Stimulated activated CD8-positive, alpha-beta memory T cell treated with anti-CD3 and anti-CD28 coated beads, Interleukin-15, amount 100 ng/mL, for 24 hours (primary cell): ENCODE results near the gene DPM3.
"Not testable (repeated sequence)": the region's sequence is repeated elsewhere in the genome, so short reads cannot be mapped to it uniquely, and the experiment has no call there.

ENCODE experiments used
- DNase-seq: peaks from one replicate; pipeline ENCODE4 v3.0.0-alpha.2; 2020; ENCODE audit warnings: low read depth

The DPM3 gene, protein sequence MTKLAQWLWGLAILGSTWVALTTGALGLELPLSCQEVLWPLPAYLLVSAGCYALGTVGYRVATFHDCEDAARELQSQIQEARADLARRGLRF

DNA sequence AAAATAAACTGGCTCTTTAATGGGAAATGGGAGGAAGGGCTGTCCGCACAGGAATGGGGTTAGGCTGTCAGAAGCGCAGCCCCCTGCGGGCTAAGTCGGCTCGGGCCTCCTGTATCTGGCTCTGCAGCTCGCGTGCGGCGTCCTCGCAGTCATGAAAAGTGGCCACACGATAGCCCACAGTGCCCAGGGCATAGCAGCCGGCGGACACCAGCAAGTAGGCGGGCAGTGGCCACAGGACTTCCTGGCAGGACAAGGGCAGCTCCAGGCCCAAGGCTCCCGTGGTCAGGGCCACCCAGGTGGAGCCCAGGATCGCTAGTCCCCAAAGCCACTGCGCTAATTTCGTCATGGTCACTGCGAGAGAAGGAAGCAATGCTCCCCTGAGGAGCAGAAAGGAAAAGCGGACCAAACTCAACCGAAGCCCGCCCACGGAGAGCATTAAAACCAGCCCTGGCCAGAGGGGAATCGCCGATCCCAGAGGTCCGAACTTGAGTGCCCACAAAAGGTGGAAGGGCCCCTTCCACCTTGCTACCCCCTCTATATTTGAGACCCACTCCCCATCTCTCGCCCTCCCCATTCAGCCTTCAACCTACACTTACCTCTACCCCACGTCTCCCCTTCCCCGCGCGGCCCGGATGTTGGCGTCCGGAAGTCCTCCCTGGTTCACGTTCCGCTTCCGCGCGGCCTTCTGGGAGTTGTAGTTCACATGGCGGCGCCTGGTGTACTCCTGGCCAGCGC is at the start of gene DPM3:
Gene DPM3, minus strand, starts transcription at position 637 of the 735 bp plus-strand sequence. Its CDS starts 291 bp downstream, at position 346.
- DNase-seq = peak; percentile 78

DNA sequence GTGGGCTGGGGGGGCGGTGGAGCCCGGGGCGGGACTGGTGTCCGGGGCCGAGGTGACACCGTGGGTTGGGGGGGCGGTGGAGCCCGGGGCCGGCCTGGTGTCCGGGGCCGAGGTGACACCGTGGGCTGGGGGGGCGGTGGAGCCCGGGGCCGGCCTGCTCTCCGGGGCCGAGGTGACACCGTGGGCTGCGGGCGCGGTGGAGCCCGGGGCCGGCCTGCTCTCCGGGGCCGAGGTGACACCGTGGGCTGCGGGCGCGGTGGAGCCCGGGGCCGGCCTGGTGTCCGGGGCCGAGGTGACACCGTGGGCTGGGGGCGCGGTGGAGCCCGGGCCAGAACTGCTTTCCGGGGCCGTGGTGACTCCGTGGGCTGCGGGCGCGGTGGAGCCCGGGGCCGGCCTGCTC is 49.6 kb upstream of the DPM3 start:
- DNase-seq = not testable (repeated sequence)

DNA sequence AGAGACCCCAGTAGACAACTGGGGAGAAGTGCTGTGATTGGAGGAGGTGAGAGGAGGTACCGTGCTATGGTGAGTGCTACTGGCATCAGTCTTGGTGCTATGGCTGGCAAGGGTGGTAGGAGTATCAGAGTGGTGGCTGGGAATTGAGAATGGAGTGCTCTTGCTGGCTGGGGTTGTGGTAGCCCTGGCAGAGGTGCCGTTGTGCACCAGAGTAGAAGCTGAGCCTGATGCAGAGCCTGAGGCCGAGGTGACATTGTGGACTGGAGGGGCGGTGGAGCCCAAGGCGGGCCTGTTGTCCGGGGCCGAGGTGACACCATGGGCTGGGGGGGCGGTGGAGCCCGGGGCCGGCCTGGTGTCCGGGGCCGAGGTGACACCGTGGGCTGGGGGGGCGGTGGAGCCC is 47.9 kb upstream of the DPM3 start:
- no peak for DNase-seq

DNA sequence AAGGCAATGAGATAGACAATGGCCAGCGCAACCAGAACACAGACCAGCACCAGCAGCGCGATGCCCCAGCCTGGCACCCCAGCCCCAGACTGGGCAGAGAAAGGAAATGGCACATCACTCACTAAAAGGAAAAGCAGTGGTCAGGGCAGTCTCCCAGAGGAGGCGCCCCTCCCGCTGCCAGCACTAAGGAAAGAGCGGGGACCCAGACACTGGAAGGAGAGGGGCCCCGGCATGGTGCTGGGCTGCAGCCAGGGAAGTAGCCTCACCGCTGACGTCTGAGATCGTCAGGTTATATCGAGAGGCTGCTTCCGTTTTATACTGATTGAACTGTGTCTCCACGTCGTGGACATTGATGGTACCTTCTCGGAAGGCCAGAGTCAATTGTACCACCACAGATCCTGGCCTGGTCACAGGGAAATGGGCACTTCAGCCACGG is 47.1 kb upstream of the DPM3 start:
- DNase-seq = no peak

DNA sequence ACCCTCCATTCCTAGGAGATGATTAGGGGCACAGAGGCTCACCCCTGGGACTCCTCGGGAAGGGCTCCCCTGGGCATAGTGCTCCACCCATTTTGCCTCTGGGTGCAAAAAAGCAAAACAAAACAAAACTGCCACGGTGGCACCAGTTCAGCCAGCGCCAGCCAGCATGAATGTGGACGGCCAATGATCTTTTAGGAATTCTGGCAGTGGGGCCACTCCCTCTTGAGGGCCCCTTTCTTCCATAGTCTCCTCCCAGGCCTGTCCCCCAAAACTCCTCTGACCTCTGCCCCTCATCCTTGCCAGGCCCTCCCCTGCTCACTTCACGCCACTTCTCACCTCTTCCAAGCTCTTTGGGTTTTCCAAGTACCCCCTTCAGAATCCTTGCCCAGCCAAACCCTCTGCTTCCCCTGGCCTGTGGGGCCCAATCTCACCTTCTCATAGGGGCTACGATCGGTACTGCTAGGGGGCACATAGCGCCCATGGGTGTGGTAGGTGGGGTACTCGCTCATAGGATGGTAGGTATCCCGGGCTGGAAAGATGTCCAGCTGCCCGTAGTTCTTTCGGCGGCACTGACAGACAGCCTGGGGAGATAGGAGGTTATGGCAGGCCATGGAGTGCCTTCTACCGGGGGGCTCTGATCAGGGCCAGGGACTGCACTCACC is 46.6 kb upstream of the DPM3 start:
- no peak for DNase-seq

DNA sequence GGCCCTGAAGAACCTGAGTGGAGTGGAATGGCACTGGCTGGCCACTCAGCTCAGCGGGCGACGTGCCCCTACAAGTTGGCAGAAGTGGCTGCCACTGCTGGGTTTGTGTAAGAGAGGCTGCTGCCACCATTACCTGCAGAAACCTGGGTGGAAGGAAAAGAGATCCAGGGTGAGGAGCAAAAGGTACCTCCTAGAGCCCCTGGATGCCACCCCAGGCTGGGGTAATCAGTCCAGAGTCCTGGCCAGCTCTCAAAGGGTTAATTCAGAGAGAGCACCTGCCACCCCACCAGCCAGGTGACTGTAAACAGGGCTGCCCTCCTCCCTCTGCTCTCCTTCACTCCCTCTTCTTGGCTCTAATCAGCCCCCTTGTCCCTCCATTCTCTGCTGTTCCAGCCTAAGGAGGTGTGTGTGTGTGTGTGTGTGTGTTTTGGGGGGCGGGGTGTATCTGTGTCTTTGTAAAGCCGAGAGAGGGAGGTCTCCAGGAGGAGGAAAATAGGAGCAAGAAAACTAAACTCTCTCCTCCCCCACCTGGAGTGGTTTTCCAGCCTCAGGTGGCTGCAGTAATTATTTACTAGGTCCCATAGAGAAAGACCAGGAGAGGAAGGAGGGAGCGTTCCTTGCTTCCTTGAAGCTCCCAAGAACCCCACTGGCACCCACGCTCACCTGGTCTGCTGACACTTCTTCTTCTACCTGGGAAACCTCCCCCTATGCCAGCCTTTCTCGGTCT is 45.9 kb upstream of the DPM3 start:
- DNase-seq = no peak

DNA sequence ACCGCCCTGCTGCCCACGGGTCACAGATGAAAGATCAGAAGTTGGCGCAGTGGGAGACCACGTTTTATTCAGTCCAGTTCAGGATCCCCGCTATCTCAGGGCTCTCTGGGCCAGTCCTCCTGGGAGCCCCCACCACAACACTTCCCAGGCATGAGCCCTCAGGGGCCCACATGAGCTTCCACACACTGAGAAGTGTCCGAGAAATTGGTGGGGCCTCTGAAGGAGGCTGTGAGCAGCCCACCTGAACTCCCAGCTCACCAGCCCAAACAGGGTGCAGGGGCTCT is 45.4 kb upstream of the DPM3 start:
- no peak for DNase-seq

DNA sequence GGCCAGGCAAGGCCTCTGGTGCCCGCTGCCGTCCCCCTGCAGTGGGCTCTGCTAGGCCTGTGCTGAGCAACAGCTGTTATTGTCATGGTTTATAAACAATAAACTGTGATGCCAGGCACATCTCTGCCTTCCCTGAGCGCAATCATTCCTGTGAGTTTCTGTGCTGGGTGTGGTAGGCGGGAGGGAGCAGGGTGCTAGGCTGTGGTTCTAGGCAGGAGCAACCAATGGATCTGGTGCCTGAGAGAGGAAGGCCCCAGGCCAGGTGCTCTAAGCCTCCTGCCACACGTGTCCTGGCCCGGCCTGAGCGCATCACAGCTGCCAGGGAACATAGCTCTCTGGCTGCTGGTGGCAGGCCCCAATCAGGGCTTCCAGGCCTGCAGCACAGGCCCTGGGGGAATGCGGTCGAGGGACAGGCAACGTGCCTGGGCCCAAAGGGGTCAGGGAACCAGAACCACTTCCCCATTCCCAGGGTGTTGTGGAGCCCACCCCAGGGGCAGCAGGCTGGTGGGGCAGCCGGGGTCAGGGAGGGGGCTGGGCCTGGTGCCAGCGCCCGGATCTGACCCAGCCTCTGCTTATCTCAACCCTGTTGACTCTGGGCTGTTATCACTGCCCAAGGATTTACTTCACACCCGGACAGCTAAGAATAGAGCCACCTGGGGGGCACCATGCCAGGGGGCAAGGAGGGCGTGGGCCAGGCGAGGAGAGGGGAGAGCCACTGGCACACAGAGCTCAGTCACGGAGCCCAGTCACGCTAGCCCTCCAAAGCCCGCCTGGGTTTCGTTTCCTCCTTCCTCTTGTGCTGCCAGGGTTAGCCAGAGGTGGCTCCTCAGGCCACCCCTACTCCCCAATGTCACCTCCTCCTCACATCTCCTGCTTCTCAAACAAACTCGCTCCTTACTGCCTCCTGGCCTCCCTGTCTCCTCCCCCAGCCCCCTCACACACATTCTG is 44.8 kb upstream of the DPM3 start:
- no peak for DNase-seq

DNA sequence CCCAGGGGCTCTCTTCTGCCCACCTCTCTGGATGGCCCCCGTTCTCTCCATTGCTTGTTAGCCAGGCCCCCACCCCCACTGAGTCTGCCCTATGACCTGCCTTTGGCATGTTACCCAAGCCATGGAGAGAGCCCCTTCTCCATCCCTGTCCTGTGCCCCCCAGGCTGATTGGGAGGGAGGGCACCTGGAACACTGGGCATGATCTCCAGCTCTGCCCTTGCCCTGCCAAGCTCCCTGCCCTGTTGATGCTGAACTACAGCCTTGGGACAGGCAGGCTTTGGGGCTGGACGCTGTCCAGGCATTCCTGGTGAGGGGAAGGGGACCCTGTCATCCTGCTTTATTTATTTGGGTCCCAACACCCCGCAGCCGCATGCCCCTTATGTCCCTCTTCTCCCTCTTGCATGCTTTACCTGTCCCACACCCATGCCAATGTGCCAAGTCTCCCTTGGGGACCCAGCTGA is 44.0 kb upstream of the DPM3 start:
- no peak for DNase-seq

DNA sequence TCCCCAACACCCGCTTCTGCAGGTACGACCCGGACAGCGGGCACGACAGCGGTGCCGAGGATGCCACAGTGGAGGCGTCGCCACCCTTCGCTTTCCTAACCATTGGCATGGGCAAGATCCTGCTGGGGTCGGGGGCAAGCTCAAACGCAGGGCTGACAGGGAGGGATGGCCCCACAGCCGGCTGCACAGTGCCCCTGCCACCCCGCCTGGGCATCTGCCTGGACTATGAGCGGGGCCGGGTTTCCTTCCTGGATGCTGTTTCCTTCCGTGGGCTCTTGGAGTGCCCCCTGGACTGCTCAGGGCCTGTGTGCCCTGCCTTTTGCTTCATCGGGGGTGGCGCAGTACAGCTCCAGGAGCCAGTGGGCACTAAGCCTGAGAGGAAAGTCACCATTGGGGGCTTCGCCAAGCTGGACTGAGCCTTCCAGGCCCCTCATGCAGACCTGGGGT is 43.5 kb upstream of the DPM3 start:
- no peak for DNase-seq

DNA sequence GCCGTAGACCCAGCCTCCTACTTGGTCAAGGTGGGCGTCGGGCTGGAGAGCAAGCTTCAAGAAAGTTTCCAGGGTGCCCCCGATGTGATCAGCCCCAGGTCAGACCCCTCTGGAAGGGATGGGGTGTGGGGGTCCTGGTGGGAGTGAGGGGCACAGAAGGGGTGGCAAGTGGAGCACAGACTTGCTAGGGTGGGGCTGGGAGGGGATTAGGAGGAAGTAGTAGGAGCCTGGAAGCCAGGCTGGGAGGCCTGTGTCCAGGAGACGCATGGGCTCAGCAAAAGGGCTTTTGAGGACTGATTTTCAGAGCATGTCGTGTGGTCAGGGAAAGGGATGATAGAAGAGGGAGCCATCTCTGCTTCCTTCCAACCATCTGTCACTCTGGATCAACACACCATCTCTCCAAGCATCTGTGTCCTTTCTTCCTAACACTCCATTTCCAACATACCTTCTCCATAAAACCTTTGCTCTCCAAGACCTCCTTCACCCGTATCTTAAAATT is 41.8 kb upstream of the DPM3 start:
- DNase-seq = no peak

DNA sequence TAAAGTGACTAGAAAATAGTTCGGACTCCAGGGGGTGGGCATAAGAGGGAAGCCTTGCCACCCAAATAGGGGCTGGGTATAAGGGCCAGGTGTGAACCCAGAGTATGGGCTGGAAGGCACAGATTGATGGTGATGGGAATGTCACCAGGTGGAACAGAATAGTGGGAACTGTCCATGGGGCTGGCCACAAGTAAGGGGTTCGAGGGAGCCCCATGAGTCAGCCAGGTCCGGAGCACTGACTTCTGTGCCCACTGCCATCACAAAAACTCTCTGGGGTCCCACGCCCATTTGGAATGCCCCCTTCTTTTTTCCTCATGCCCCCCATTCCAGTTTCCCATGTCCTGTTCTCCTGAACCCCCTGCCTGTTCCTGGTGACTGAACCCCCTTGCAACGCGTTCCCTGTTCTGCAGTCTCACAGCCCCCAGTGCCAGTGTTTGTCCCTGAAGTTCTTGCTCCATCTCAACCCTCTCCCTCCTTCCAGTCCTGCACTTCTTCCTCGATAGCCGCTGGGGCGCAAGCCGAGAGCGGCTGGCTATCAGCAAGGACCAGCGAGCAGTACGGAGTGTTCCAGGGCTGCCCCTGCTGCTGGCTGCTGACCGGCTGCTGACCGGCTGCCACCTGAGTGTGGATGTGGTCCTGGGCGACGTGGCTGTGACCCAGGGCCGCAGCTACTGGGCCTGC is 41.2 kb upstream of the DPM3 start:
- DNase-seq = no peak

DNA sequence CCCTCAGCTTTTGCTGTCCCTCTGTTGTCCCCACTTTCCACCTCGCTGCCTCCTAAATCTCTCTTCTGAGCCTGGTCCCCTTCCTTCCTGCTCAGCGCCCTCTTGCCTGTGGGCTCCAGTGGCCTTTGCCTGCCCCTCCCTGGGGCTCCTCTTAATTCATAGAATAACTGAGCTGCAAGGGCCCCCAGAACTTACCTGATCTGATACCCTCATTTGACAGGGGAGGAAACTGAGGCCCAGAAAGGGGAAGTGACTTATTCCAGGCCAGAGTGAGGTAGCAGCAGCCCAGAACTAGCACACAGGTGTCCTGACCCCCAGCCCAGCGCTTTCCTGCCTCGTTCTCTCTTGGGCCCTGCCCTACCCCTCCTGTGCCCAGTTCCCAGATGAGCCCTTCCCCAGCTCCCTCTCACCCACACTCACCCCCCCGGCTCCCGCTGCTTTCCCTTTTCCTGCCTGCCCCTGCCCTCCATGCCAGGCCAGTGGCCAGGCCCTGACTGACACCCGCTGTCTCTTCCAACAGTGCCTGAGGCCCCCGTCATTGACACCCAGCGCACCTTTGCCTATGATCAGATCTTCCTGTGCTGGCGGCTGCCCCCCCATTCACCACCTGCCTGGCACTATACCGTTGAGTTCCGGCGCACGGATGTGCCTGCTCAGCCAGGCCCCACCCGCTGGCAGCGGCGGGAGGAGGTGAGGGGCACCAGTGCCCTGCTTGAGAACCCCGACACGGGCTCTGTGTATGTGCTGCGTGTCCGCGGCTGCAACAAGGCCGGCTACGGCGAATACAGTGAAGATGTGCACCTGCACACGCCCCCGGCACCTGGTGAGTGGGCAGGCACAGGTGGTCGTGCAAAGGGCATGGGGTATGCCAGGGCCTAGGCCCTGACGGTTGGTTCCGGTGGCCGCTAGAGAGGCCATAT is 39.0 kb upstream of the DPM3 start:
- no peak for DNase-seq

DNA sequence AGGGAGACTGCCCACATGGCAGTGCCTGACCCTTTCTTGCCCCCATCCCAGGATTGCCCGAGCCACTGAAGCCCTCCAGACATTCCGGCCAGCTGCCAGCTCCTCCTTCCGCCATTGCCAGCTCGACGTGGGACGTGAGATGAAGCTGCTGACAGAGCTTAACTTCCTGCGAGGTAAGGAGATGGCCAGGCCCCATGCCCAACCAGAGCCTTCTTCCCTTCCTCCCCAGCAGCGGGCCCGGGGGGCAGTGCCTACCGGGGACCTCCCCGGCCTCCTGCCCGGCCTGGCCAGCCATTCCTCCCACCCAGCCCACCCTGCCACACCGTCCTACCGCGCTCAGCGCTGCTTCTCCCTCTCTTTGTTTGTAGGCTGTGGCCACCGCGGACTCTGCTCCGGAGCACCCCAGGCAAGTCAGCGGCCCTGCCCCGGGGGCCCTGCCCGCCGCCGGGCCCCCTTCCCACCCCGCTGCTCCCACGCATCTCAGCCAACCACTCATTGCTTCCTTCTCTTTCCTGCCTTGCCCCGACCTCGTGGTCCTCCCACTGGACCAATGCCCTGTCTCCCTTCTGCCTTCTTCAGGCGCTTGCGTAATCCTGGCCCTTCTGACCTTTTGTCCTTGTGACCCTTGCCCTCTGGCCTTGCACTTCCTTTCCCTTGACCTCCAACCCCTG is 38.2 kb upstream of the DPM3 start:
- no peak for DNase-seq

DNA sequence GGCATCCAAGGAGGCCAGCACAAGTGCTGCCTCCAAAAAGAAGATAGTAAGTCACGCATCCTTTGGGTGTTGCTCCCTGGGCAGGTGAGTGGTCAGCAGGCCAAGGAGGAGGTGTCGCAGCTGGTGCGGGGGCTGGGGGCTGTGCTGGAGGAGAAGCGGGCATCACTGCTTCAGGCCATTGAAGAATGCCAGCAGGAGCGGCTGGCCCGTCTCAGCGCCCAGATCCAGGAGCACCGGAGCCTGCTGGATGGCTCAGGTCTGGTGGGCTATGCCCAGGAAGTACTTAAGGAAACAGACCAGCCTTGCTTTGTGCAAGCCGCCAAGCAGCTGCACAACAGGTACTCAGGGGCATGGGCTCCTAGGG is 37.6 kb upstream of the DPM3 start:
- no peak for DNase-seq

DNA sequence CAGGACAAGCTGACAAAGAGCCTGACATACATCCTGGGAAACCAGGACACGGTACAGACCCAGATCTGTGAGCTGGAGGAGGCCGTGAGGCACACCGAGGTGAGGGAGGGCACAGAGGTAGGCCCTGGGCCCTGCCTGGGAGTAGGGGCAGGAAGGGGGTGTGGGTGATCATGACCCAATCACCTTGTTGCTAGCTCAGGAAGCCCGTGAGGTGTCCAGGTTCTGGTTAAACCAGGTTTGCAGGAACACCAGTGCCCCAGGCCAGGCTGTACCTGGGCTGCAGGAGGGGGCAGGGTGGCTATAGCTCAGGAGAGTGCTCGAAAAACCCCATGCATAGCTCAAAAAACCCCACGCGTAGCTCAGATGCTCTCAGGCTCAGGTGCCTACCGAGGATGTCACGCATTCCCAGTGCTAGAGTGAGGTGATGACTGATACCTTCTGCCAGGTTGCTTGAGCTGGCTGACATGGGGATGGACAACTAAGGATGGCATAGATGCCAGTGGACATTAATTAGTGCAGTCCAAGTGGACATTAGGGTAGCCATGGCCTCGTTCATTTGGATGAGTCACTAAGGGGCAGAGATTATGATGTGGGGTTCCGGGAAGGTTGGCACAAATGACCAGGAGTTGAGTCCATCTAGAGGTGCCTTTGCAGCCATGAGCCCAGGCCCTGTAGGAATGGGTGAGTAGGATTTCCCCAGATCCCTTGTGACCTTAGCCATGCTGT is 37.0 kb upstream of the DPM3 start:
- no peak for DNase-seq

DNA sequence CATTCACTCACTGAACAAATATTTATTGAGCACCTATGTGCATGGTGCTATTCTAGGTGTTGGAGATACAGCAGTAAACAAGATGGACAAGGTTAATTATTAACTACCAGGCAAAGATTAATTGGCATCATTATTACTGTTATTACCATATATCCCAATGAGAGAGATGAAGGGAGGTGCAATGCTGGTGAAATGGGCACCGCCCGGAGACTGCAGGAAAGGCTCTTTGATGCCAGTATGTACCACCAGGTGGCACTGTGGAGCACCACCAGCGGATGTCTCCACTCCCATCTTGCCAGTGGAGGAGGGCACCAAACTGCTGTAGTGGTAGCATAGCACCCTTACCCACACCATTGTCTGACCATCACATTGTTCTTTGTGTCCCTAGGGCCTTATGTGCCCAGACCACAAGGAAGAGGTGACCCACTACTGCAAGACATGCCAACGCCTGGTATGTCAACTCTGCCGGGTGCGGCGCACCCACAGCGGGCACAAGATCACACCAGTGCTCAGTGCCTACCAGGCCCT is 36.3 kb upstream of the DPM3 start:
- peak; percentile 73 for DNase-seq

DNA sequence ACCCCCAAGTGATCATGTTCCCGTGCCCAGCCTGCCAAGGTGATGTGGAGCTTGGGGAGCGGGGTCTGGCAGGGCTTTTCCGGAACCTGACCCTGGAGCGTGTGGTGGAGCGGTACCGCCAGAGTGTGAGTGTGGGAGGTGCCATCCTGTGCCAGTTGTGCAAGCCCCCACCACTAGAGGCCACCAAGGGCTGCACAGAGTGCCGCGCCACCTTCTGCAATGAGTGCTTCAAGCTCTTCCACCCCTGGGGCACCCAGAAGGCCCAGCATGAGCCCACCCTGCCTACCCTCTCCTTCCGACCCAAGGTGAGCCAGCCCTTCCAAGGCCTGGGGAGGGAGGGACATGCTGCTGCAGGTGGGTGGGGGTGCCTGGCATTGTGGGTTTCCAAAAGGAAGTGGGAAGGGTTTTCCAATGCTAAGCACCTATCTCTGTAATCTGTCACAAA is 35.6 kb upstream of the DPM3 start:
- DNase-seq = no peak
